HG02943 (cell line): ENCODE measurements around the gene TWSG1.

ENCODE experiments used
- ATAC-seq: cut with Tn5 transposase; IDR thresholded peaks from one replicate; pipeline ENCODE4 v1.9.1; 2021; ENCODE audit warnings: mild to moderate bottlenecking, low read depth, moderate library complexity; ENCODE audit not compliant: unreplicated experiment

TWSG1 gene

GRCh38 chr18:9334329-9334972, at the start of gene TWSG1:
TSS of gene TWSG1 (plus strand) at chr18:9334773. CDS start at chr18:9337230, 2,457 bp downstream.
- peak; percentile 82 for ATAC-seq

DNA sequence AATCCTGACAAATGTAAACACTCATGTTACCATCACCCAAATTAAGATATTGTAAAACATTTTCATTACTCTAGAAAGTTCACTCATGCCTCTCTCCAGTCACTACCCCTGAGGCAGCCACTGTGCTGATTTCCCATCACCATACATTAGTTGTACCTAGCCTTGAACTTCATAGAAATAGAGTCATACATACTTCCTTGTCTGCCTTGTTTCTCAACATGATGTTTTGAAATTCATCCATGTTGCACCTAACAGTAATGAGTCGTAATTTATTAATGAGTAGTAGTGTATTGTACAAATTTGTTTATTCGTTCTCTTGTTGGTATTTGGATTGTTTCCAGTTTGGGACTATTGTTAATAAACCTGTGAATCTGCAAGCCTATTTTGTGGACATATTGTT, 49.0 kb upstream of the TWSG1 start:
- no peak for ATAC-seq

DNA sequence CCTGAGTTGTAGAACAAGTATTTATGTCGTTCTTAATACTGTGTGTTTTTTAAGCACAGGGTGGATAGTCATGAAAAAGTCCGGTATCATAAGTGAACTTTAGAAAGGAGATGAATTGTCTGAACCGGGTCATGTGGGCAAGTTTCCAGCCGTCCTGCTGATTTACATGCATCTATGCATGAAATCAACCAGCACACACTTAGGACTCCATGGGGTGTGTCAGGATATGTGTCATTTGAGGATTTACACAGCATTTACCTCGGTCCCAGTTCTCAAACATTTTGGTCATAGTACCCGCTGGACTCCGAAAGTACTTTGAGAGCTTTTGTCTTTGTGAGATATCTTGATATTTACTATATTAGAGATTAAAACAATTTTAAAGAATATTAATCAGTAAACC, 47.5 kb upstream of the TWSG1 start:
- no peak for ATAC-seq

DNA sequence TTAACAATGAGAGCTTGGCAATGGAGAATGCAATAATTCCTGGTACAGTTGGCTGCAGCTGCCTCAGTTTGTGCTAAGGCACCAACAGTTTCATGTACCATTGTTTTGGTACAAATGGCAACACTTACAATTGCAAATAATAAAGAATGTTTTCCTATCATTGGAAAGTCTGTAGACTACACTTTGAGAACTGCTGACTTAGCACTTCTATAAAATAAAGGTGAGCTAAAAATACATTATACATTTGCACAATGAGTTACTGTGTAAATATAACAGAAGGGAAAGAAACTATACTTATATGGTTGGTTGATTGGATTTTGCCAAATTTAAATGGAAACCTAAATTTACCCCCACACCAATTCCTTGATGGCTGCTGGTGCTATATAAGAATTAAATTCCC, 44.9 kb upstream of the TWSG1 start:
- no peak for ATAC-seq

GRCh38 chr18:9290156-9290555, 44.4 kb upstream of the TWSG1 start:
- ATAC-seq, result no peak

DNA sequence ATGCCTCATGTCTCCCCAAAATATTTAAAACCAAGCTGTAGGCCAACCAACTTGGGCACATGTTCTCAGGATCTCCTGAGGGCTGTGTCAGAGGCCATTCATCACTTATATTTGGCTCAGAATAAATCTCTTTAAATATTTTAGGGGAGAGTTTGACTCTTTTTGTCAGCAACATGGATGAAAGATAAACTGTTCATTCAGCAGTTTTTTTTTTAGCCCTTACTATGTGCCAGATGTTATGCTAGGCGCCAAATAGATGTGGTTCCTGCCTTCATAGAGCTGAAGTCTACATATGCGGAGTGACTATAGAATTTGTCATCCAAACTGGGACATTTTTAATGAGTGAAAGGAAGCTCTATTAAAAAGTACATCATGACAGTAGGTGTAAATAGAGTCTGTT, 42.5 kb upstream of the TWSG1 start:
- no peak for ATAC-seq

GRCh38 chr18:9293948-9294347, 40.6 kb upstream of the TWSG1 start:
- ATAC-seq, result no peak

DNA sequence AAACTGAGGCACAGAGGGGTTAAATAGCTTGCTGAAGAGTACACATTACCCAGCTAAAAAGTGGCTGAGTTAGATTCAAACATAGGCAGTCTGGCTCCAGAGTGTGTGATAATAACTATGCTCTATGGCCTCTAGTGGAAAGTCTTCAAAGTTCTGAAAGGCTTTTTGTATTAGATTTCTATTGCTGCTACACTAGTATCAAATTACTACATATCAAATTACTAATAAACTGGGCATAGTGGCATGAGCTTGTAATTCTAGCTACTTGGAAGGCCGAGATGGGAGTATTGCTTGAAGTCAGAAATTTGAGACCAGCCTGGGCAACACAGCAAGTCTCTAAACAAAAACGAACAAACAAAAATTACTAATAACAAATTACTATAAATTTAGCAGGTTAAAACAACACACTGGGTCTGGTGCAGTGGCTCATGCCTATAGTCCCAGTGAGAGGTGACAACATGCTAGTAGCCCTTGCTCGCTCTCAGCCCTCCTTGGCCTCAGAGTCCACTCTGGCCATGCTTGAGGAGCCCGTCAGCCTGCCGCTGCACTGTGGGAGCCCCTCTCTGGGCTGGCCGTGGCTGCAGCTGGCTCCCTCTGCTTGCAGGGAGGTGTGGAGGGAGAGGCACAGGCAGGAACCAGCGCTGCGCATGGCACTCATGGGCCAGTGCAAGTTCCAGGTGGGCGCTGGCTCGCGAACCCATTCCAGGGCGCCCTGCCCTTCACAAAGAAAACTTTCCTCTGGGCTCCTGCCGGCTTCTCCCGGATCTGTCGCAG, 38.2 kb upstream of the TWSG1 start:
- ATAC-seq, result no peak

DNA sequence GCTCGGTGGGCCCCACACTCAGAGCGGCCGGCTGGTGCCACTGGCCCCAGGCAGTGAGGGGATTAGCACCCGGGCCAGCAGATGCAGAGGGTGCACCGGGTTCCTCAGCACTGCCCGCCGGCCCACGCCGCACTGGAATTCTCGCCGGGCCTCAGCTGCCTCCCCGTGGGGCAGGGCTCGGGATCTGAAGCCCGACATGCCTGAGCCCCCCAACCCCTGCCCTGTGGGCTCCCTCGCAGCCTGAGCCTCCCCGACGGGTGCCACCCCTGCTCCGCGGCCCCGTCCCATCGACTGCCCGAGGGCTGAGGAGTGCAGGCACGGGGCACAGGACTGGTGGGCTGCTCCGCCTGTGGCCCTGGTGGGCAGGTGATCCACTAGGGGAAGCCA, 37.6 kb upstream of the TWSG1 start:
- ATAC-seq, result no peak

DNA sequence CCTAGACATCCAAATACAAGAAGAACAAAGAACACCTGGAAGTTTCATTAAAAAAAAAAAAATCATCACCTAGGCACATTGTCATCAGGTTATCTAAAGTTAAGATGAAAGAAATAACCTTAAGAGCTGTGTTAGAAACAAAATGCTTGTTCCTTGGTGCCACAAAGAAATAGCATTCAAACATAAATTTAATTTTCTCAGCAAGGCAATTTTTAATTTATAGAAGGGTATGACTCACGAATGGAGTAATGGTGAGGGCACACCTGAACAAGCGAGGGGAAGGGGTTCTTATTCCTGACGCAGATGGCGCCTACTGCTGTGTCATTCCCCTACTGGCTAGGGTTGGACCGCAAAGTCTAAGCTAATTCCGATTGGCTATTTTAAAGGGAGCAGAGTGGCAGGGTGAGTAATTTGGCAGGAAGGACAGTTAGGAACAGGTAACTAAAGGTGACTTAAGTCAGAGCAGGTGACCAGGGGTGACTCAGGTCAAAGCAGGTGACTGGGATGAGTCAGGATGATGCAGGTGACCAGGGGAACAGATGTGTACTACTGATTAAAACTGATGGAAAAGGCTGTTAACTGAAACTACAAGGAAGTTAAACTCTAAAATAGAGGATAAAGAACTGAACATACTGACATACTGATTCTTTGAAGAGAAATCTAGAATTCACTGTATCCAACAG, 30.0 kb upstream of the TWSG1 start:
- no peak for ATAC-seq

GRCh38 chr18:9319333-9319732, 15.2 kb upstream of the TWSG1 start:
- no peak for ATAC-seq

DNA sequence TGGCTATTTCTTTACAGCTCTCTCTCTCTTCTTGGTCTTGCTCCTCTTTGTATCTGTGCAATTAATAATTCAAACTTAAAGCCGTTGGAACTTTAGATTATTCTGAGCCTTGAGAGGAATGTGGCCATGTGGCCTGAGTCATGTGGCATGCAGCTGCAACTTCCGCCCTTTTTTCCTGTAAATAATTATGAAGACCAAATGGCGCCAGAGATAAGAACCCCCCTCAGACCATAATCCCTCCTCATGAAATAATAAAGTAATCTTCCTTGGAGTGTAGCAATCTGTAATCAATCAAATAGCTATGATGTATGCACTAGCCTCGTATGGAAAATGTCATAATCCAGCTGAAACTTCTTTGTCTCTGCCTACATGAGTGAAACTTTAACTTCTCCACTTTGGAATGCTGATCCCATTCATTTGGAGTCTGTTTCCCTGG, 13.5 kb upstream of the TWSG1 start:
- ATAC-seq, result no peak

GRCh38 chr18:9321736-9322135, 12.8 kb upstream of the TWSG1 start:
- ATAC-seq, result no peak

GRCh38 chr18:9322744-9323143, 11.8 kb upstream of the TWSG1 start:
- no peak for ATAC-seq

- no peak for ATAC-seq
Measured at GRCh38 chr18:9323750-9324445, 10.7 kb upstream of the TWSG1 start.

DNA sequence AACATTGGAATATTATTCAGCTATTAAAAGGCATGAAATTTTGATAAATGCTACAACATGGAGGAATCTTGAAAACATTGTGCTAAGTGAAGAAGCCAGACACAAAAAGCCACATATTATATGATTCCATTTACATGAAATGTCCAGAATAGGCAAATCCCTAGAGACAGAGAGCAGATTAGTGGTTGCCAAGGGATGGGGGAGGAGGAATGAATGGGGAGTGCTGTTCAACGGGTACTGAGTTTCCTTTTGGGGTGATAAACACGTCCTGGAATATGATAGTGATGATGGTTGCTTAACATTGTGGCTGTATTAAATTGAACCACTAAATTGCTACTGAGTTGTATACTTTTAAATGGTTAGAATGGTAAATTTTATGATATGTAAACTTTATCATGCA, 8.9 kb upstream of the TWSG1 start:
- ATAC-seq, result no peak

GRCh38 chr18:9328776-9329175, 5.8 kb upstream of the TWSG1 start:
- ATAC-seq, result no peak

DNA sequence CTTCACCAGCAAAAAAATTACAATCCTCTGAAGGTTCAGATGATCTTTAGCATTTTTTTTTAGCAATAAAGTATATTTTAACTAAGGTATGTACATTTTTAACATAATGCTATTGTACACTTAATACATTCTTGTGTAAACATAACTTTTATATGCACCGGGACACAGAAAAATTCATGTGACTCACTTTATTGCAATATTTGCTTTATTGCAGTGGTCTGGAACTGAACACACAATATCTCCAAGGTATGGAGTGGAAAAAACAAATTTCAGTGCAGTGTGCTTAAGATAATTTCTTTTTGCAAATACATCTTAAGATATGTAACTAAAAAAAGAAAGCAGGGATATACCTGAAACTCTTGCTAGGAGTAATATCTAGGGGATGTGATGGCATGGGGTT, 5.1 kb upstream of the TWSG1 start:
- no peak for ATAC-seq

GRCh38 chr18:9330419-9330818, 4.2 kb upstream of the TWSG1 start:
- no peak for ATAC-seq

DNA sequence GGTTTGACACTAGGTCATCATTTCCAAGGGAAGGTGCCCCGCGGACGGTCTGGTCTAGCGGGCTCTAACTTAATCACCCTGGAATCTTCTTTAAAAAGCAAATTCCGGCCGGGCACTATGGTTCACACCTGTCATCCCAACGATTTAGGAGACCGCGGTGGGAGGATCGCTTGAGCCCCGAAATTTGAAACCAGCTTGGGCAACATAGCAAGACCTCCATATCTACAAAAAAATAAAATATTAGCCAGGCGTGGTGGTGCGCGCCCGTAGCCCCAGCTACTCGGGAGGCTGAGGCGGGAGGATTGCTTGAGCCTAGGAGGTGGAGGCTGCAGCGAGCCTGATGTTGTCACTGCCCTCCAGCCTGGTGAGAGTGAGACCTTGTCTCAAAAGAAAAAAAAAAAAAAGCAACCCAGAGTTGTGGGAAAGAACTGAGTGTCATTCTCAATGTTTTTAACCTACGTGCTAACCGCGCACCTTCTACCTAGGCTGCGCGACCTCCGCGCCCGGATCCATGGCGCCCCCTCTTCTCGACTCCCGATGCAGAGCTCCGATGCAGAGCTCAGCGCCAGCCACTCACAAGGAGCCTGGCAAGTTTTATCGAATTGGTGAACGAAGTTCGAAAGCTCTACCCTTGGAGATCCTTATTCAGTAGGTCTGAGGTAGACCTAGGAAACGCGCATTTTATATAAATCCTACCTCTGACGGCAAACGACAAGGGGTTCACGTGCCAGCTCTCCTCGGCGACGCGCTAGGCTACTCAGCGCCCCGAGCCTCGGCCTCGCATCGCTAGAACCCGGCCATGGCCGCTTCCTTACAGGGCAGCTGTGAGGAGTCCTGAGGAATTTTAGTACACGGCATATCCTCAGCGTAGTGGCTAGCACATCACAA, 888 bp upstream of the TWSG1 start:
- peak; percentile 44 for ATAC-seq
